NCI-H2029 treated with DMSO at 0.1 percent for 48 hours (cell line): ENCODE data around the gene COL16A1.

Experiments
- DNase-seq: peaks from one replicate; lab custom pipeline; 2025; lab: John Stamatoyannopoulos, UW

The COL16A1 gene

GRCh38 chr1:31705080-31705866 is 1.5 kb upstream of the COL16A1 start:
- DNase-seq, result no peak

- peak; percentile 57 for DNase-seq
Observed at GRCh38 chr1:31704271-31705079, 658 bp upstream of the COL16A1 start.

GRCh38 chr1:31702836-31703404 is 897 bp downstream of the COL16A1 start:
- no peak for DNase-seq

DNA sequence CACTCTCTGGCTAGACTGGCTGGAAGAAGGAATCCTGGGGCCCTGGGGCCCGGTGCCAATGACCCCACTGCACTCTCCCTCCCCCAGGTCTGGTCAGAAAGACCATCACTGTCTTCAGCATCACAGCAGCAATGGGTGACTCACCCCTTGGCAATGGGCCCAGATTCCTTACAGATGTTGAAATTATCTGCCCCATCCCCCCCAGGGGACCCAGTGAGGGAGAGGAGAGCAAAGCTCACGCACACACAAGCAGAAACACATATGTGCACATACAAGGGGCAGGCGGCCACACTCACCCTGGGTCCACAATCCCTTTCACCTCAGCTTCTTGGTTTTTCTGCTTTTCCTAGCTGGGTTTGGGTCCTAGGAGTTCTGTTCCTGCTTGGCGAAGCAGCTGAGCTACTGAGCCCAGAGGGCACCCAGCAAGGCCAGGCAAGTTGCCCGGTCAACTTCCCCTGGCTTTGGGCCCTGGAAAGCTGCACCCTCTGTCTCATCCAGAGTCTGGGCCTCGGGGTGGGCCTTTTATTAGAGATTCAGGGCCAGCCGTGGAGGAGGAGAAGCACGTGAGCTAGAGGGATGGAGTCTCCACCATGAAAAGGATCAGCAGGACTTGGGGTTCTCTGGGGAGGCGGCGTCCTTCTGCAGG is 2.6 kb downstream of the COL16A1 start:
- peak; percentile 12 for DNase-seq

- no peak for DNase-seq
Observed at GRCh38 chr1:31700468-31701090, 3.2 kb downstream of the COL16A1 start.

- DNase-seq, result no peak
Observed at GRCh38 chr1:31699341-31699891, 4.4 kb downstream of the COL16A1 start.

GRCh38 chr1:31697369-31697984 is 6.3 kb downstream of the COL16A1 start:
- no peak for DNase-seq

GRCh38 chr1:31696242-31696641 is 7.6 kb downstream of the COL16A1 start:
- peak; percentile 33 for DNase-seq

DNA sequence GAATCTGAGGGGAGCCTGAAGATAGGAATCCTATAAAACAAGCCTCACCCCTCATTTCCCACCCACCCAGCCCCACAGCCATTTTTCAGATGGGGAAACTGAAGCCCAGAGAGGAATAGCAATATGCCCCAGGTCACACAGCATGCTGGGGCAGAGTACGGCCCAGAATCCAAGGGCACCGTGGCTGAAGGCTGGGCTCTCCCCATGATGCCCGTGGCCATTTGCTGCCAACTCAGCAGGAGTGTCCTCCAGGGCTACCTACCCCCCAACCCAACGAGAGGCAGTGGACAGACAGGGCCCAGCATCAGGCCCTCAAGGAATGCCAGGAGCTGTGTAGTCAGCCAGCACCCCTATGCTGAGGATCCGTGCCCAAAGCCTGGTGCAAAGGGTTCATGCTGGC is 8.5 kb downstream of the COL16A1 start:
- no peak for DNase-seq

GRCh38 chr1:31694964-31695313 is 8.9 kb downstream of the COL16A1 start:
- no peak for DNase-seq

- DNase-seq, result no peak
Observed at GRCh38 chr1:31694069-31694963, 9.5 kb downstream of the COL16A1 start.

- DNase-seq, result no peak
Observed at GRCh38 chr1:31693231-31693630, 10.6 kb downstream of the COL16A1 start.

GRCh38 chr1:31691951-31692350 is 11.9 kb downstream of the COL16A1 start:
- DNase-seq, result no peak

DNA sequence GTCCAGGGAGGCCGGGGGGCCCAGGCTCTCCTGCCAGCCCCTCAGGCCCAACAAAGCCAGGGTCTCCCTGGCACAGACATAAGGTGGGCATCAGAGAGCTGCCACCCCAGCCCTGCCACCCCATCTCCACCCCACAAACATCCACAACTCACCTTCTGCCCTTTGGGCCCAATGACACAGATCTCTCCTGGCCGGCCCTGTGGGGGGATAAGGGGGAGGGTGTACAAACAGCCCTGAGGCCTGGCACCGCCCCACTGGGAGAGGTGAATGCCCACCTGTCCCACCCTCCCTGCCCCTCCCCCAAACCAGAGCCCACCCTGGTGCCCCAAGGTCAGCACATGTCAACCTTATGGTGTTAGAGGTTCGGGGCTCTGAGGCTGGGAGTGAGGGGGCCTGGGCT is 12.4 kb downstream of the COL16A1 start:
- DNase-seq, result no peak

DNA sequence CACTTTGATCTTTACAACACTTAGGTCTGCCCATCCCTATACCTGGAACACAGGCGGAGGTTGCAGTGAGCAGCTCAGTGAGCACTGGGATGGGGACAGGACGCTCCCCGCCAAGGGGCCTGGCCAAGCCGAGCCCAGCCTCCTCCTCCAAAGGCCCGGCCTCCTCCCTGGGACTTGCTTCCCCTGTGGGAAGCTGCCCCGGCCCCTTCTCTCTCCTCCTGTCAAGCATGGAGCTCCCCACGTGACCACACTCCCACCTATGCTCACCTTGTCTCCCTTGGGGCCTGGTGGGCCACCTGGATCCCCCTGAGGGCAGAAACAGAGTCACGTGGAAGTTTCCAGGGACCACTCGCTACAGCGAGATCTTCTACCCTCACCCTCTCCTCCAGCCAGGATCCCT is 12.9 kb downstream of the COL16A1 start:
- no peak for DNase-seq

GRCh38 chr1:31689854-31690253 is 14.0 kb downstream of the COL16A1 start:
- no peak for DNase-seq

DNA sequence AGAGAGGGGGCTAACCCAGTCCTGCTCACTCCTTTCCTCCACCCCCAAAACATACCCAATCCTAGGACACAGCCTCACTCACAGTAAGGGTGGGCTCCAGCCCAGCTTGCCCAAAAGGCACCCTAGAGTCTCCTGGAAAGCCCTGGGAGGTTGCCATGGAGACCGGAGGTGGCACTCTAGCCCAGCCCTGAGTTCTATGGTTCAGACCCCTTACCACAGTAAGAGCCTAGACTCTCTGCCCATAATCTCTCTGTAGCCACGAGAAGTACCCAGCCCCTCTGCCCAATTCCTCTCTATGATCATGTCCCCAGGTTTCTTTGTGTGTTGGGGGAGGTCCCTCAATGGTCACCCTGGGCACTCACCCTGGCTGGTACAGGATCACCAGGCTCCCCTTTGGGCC is 14.4 kb downstream of the COL16A1 start:
- no peak for DNase-seq

GRCh38 chr1:31688233-31688918 is 15.4 kb downstream of the COL16A1 start:
- DNase-seq, result no peak

- no peak for DNase-seq
Observed at GRCh38 chr1:31687601-31688000, 16.2 kb downstream of the COL16A1 start.

DNA sequence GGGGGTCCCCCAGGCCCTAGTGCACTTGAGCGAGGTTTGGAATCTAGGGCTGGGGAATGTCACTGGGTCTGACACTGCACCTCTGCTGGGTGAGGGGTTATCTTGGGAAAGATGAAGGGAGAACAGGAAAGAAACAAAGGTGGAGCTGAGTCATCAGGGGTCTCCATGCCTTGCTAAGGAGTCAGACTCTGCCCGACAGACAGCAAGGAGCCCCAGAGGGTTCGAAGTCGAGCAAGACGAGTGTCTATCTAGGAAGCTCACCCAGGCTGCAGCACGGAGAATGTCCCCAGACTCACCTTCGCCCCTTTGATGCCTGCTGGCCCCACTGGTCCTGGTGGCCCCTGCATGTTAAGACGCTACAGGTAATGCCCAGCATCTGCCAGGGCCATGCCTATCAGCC is 18.0 kb downstream of the COL16A1 start:
- no peak for DNase-seq
